Measurements from ENCODE around the gene GLIS1.

- TF ChIP-seq CTCF (conservative IDR thresholded peaks at IDR 0.05) = no peak
- no peak for TF ChIP-seq EZH2 (IDR thresholded peaks at IDR 0.05; ENCODE audit: low read depth)
These were observed 132.3 kb downstream of the GLIS1 start for GRCh38 chr1:53606651-53607051.

Measured in PC-9 (cell line).